Measurements from ENCODE around the gene GGA3.

Gene GGA3

DNA sequence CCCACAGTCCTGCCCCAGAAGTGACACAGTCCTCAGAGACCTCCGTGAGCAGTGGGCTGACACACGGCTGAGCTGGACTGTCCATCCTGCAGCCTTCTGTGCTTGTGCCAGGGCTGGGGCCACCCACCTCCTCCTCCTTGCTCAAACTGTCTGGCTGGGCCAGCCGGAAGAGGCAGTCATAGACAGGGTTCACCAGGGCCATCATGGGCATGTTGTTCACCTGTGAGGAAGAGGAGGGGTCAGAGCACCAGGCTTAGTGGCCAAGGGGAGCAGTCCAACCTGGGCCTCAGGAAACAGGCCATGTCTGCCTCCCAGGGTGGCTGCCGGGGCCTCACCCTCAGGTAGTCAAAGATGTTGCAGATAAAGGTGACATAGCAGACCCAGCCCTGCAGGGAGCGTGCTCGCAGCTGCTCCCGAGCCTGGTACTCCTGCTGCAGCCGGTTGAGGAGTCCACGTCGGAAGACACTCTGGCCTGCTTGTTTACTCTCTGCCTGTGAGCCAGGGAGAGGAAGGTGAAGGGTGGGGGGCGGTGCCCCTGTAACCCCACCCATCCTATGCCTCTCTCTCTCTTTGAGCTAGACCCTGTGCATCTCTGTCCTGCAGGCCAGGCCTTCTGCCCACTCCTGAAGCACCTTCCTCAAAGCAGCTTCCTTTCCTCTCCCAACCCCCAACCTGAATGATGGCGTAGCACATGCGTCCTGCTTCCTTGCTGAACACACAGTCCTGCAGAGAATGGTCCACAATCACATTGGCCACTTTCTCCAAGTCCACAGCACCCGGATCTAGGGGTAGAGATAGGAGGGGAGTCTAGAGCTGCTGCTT, 6.2 kb upstream of the GGA3 start:
- TF ChIP-seq, protein P1, sequence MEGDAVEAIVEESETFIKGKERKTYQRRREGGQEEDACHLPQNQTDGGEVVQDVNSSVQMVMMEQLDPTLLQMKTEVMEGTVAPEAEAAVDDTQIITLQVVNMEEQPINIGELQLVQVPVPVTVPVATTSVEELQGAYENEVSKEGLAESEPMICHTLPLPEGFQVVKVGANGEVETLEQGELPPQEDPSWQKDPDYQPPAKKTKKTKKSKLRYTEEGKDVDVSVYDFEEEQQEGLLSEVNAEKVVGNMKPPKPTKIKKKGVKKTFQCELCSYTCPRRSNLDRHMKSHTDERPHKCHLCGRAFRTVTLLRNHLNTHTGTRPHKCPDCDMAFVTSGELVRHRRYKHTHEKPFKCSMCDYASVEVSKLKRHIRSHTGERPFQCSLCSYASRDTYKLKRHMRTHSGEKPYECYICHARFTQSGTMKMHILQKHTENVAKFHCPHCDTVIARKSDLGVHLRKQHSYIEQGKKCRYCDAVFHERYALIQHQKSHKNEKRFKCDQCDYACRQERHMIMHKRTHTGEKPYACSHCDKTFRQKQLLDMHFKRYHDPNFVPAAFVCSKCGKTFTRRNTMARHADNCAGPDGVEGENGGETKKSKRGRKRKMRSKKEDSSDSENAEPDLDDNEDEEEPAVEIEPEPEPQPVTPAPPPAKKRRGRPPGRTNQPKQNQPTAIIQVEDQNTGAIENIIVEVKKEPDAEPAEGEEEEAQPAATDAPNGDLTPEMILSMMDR (IDR thresholded peaks at IDR 0.05; ENCODE audit: low read depth, low read length, missing control alignments) = no peak
- no peak for DNase-seq (ENCODE audit: low read depth)
- no peak overlapping the region for H3K4me3 ChIP-seq (ENCODE audit: low read depth, low read length)
- in situ Hi-C loops (cut with HindIII; ENCODE audit: low sequenced_read_pairs) = no loop called here

DNA sequence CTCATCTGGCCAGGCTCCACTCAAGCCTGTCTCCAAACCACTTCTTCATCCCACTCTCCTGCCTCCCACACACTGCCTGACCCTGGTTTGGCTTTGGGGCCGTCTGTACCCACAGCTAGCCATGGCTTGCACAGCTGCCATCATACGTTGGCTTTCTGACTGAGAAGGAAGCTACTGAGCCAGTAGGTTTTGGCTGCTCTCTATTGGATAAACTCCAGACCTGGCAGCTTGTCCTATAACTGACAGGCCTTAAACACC, 5.7 kb upstream of the GGA3 start:
- DNase-seq (ENCODE audit: low read depth) = no peak
- TF ChIP-seq, protein P1 (IDR thresholded peaks at IDR 0.05; ENCODE audit: low read depth, low read length, missing control alignments) = no peak
- in situ Hi-C loops (cut with HindIII; ENCODE audit: low sequenced_read_pairs) = no loop called here
- H3K4me3 ChIP-seq (ENCODE audit: low read depth, low read length) = no peak overlapping the region

- DNase-seq (ENCODE audit: low read depth) = no peak
- in situ Hi-C loops (cut with HindIII; ENCODE audit: low sequenced_read_pairs) = no loop called here
- TF ChIP-seq, protein P1 (IDR thresholded peaks at IDR 0.05; ENCODE audit: low read depth, low read length, missing control alignments) = no peak
- no peak overlapping the region for H3K4me3 ChIP-seq (ENCODE audit: low read depth, low read length)
Measured at GRCh38 chr17:75266316-75267152, 5.1 kb upstream of the GGA3 start.

GRCh38 chr17:75265614-75266315, 4.4 kb upstream of the GGA3 start:
- H3K4me3 ChIP-seq (ENCODE audit: low read depth, low read length) = no peak overlapping the region
- in situ Hi-C loops (cut with HindIII; ENCODE audit: low sequenced_read_pairs) = no loop called here
- TF ChIP-seq, protein P1 (IDR thresholded peaks at IDR 0.05; ENCODE audit: low read depth, low read length, missing control alignments) = no peak
- DNase-seq (ENCODE audit: low read depth) = no peak

DNA sequence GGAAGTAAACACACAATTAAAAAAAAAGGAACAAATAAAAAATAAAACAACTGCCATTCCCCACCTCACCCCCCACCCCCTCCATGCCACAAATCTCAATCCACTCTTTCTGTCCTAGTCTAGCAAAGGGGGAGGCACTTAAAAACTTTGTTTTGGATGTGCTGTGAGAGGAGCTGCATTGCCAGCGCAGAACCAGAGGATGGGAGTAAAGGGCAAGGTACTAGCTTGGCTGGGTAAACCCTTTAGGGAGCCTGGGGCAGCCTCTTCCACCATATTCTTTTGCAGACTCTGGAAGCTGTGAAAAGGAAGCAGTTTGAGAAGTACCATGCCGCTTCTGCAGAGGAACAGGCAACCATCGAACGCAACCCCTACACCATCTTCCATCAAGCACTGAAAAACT, 1.6 kb upstream of the GGA3 start:
- in situ Hi-C loops (cut with HindIII; ENCODE audit: low sequenced_read_pairs) = no loop called here
- DNase-seq (ENCODE audit: low read depth) = no peak
- H3K4me3 ChIP-seq (ENCODE audit: low read depth, low read length) = no peak overlapping the region
- TF ChIP-seq, protein P1 (IDR thresholded peaks at IDR 0.05; ENCODE audit: low read depth, low read length, missing control alignments) = peak; percentile 6

GRCh38 chr17:75262112-75262606, 753 bp upstream of the GGA3 start:
- peak overlapping the region; percentile 81 for H3K4me3 ChIP-seq (ENCODE audit: low read depth, low read length)
- in situ Hi-C loops (cut with HindIII; ENCODE audit: low sequenced_read_pairs) = no loop called here
- DNase-seq (ENCODE audit: low read depth) = no peak
- TF ChIP-seq, protein P1 (IDR thresholded peaks at IDR 0.05; ENCODE audit: low read depth, low read length, missing control alignments) = no peak

Measured in astrocyte of the cerebellum (primary cell).